GM18951 (cell line): Measurements from ENCODE around the gene DCLK1.

Experiments used
- POLR2A ChIP-seq: IDR thresholded peaks from 4 replicates; pipeline ENCODE4 v1.6.1; 2011; ENCODE audit warnings: mild to moderate bottlenecking; ENCODE audit not compliant: insufficient read length, insufficient read depth; ENCODE audit errors: extremely low read depth
- in situ Hi-C: fragments of 300-500 bp; cut with MboI; formaldehyde crosslinking; loops from one replicate; pipeline ENCODE4 v1.12.0; 2022; ENCODE audit warnings: low sequenced_read_pairs, mixed read lengths, inconsistent platforms; ENCODE audit not compliant: unreplicated experiment

The DCLK1 gene

DNA sequence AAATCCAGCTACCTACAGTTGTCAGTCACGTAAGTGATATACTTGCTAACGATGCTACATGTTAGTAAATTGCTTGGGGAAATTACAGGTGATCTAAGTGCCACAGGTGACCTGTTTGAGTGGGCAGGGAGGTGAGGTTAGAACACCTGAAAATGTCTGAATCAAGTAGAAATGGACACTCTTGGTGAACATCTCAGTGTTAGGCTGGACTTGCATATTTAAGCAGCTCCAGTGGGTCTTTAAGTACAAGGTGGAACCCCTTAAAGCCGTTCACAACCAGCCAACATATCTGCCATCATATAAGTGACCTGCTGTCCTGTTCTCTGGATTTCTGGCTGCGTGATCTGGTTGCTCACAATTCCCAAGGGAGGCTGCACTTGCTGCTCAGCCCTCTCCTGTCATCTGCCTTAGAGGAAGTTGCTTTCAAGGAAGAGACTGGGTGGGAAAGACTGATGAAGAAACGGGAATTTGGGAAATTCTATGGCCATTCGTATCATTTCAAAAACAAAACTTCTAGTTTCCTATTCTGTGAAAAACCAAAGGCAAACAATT lies 244.0 kb downstream of the DCLK1 start:
- no peak for TF ChIP-seq POLR2A
- in situ Hi-C loops: no loop called here

DNA sequence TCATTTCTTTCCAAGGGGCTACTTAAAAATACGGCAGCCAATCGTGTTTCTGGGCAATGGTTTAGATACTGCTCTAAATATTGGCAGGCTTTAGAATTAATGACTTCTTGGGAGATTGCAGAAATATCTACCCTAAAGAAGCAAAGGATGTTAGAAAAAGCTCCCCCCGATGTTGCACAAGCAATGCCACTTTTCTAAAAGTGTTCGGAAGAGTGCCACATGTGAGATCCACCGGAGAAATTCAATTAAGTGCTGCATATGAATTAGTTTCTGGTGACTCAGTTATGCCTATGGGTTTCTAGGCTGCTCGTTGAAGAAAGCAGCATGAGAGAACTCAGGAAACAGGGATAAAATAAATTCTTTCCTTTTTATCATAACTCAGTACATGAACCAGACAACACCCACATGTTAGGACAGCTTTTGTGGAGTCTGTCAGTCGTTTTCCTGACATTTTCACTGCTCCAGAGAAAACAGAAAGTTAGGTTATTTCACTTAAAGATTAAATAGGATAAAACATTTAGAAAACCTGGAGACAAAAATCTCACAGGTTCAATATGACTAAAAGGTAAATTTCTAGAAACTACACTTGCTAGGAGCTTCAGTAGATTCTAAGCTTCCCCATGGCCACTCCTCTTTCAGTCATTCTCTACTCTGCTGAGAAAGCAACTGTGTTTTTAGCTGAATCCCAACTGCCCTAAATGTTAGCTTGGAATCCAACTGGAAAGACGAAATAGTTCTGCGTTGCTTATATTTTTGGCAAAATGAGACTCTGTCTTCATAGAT lies 244.7 kb downstream of the DCLK1 start:
- in situ Hi-C loops: no loop called here

DNA sequence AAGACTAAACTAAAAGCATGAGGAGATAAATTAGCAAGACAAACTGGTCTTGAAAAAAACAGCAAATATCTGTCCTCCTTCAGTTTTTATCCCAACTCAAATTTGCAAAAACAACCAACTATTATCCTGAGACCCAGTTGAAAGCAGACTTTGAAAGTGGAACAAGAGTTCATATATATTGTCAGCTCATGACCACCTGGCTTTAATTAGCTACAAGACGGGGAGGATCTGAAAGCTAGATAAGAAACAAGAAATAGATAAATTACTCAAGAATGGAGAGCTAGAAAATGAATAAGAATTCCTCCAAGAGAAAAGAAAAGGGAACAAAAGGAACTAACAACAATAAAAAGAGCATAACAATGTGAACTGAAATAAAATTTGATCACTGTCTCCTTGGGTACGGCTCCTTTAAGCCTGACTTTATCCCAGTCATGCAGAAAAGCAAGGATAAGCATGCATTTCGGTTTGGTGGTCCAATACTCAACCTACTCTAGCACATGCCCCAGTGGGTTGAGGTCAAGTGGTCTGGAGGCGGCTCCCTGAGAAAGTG lies 246.9 kb downstream of the DCLK1 start:
- in situ Hi-C loops: no loop called here
- TF ChIP-seq POLR2A: no peak

More for the DNA sequence above, 244.7 kb downstream of the DCLK1 start:
- no peak for TF ChIP-seq POLR2A

DNA sequence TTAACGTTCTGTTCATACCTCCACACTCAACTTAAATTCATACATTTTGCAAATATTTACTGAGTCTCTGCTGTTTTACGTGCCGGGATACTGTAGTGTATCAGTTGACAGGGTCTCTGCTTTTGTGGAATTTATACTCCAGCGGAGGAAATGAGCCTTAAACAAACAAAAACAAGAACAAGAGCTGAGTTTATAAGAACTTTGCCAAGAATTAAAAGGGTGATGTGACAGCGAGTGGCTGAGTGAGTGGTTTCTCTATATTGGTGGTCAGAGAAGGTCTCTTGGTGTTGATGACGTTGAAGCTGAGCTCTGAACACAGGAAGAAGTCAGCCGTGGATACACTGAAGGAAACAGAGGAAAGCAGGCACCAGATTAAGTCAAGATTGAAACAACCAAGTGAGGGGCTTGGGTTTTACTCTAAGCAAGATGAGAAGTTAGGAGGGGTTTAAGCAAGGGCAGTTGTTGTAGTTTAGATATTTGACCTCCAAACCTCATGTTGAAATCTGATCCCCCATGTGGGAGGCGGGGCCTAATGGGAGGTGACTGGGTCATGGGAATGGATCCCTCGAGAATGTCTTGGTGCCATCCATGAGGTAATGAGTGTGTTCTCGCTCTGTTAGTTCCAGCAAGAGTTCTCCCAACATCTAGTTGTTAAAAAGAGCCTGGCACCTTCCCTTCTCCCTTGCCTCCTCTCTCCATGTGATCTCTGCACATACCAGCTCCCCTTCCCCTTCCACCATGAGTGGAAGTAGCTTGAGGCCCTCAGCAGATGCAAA lies 248.3 kb downstream of the DCLK1 start:
- in situ Hi-C loops: no loop called here
- no peak for TF ChIP-seq POLR2A

DNA sequence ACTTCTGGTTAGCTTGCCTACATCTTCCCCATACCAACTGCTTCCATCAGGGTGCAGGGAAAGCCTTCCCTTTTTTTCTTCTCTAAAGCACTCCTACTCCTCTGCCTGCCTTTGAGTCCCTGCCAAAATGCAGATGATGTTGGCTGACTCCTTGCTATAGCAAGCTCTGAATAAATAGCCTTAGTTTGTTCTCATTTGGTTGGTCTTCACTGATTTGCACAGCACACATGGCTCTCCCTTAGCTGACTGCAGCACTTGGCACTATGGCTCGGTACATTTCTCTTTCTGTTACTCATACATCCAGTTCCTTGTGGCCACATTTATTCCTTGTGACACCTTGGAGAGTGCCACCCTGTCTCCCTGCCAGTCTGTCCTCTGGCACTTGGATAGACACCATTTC lies 249.8 kb downstream of the DCLK1 start:
- in situ Hi-C loops: no loop called here

DNA sequence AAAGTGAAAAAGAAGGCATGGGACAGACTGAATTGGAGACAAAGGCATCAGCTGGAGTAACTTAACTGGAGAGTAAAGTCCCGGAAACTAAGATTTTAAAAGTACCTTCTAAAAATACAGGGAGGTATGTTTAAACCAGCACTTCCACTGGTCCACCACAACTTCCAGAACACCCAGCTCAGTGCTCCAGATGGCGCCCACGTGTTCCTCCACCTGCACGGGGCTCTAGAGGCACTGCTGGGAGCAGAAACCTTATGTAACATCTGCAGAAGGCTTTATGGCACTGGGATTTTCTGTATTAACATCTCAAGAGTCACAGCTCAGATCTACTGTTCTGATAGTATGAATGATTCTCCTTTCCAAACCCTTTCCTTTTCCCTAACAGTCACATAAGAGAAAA lies 252.1 kb downstream of the DCLK1 start:
- in situ Hi-C loops: no loop called here
- TF ChIP-seq POLR2A: no peak

More for the DNA sequence above, 249.8 kb downstream of the DCLK1 start:
- TF ChIP-seq POLR2A: no peak

DNA sequence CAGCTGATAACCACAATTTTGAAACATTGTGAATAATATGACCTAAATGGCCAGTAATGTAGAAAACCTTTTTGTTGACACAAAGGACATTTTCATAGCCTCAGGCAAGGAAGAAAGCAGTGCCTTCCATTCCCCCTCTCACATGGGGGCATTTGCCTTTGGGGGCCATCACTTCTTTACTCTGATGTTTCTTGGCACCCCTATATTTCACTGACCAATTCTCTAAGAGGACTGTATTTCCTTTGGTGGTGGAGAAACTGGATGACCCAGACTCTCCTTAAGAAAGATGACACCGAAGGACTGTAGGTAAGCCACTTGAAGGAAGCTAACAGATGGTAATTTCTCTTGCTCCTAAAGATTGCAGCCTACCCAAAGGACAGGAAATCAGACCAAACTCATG lies 254.6 kb downstream of the DCLK1 start:
- in situ Hi-C loops: no loop called here
- TF ChIP-seq POLR2A: no peak

DNA sequence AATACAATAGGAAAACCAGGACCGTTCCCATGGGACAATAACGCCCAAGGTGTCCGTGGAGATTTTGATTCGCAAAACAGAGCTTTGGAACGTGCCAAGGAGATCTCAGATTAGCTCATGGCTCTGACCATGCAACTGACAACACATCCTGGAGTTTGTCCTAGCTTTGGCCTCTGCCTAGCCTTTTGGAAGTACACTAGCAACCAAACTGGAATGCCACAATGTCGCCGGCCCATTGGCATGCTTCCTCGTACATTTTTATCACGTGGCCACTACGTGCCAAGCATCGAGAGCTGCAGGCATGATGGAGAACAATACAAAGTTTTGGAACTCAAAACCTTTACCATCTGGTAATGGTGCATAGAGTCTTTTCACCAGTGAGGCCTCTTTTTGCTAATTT lies 256.5 kb downstream of the DCLK1 start:
- in situ Hi-C loops: no loop called here
- TF ChIP-seq POLR2A: no peak

DNA sequence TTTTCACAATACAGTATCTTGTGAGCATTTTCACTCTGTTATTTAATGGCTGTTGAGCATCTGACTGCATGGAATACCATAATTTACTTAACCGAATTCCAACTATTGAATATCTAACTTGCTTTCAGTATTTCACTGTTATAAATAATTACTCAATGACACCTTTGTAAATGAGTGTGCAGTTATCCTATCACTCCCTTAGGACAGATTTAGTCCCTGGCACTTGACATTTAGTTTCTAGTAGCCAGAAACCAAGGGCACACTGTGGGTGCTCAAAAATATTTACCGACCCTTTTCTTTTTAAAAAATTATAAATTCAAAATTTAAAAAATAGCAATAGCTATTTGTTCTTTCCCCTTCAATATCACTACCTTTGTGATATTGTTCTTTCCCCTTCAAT lies 258.8 kb downstream of the DCLK1 start:
- in situ Hi-C loops: no loop called here
- TF ChIP-seq POLR2A: no peak

DNA sequence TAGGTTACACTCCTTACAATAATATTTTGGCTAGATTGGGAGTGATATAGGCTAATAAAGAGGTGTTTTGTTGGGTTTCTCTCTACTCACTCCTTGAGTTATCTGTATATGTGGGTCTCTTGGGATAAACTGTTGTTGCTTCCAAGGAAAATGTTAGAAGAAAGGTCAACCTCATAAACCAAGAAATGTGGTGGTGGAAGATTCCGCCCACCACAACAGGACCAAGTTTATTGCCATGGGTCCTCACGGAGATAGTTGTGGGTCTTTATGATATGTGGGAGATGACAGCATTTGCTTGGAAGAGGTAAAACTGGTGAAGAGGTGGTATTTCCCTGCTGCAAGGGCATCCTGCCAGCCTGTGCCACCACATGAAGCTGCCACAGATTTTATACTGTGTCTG lies 259.6 kb downstream of the DCLK1 start:
- no peak for TF ChIP-seq POLR2A
- in situ Hi-C loops: no loop called here

DNA sequence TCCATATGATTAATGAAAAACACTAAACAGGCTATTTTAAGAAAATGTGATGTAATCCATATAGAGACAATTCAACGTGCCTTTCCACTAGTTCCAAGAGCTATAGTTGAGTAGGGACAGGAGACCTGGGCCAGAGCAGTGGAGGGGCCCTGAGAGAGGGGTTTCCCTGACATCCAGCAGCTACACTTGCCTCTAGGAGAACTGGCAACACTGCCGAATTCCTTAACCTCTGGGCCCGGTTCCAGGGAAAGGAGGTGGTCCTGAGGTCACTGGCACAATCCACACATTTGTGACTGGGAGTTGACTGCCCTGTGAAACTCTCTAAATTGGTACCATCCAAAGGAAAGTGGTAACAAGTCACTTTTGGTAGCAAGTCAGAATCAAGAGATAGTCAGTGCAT lies 264.4 kb downstream of the DCLK1 start:
- no peak for TF ChIP-seq POLR2A
- in situ Hi-C loops: no loop called here

DNA sequence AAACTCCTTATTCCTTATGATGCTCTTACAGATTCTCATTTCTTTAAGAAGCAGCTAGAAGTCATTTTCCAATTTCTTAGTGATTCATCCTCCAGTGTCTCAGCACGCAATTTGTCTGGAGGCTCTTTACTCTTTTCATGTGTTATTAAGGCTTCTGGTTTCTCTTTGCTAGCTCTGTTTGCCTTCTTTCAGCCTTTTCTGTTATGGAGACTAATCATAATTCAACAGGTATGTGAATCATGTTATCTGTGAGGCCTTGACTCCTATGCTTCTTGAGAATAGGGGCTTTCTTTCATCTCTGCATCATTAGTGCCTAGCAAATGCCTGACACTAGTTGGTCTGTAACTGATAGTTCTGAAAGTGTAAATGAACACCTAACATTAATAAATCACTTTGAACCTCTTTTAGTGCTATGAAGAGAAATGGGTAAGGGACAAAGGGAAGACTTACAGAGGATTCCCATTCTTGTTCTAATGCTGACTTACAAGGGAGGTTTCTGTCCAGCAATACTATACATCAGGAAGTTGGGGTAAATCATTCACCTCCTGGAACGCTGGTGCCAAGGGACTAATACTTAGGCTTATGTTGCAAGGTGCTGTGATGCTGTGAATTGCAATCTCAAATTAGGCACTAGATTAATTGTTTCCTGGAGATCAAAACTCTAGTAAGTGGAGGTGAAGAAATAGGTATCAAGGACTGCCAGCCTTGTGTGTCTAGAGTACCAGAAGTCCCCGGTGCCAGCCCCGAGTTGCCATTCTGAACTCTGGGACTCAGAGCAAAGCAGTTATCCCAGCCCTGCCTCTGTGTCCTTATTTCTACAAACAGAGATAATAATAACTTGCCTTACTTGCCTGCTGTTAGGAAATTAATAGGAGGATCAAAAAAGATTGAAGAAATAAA lies 265.6 kb downstream of the DCLK1 start:
- TF ChIP-seq POLR2A: no peak
- in situ Hi-C loops: no loop called here
